Muscle of leg (tissue), 11 donors: ENCODE measurements around the gene PKHD1. TPM values are rescaled to one million over a fixed set of nuclear protein-coding genes. Genes with fewer than 3 reads are reported as not detected.

ENCODE experiments used
- DNase-seq: peaks from one replicate; pipeline ENCODE4 v3.0.0; 2013
- H3K27ac ChIP-seq: one replicate; pipeline ENCODE4 v1.5.1; 2013; ENCODE audit warnings: mild to moderate bottlenecking, low read length, control low read depth
- H3K27me3 ChIP-seq: one replicate; pipeline ENCODE4 v1.6.1; 2013; ENCODE audit warnings: low read length; ENCODE audit not compliant: control insufficient read depth, insufficient read depth
- H3K36me3 ChIP-seq: one replicate; pipeline ENCODE4 v1.6.1; 2013; ENCODE audit warnings: low read length; ENCODE audit not compliant: control insufficient read depth, insufficient read depth
- H3K4me1 ChIP-seq: one replicate; pipeline ENCODE4 v1.6.1; 2013; ENCODE audit warnings: low read length; ENCODE audit not compliant: control insufficient read depth, insufficient read depth
- H3K4me3 ChIP-seq: one replicate; pipeline ENCODE4 v1.5.1; 2013; ENCODE audit warnings: low read length, control low read depth
- H3K9me3 ChIP-seq: replicated peaks from 2 replicates; pipeline ENCODE4 v1.6.1; 2013; ENCODE audit warnings: low read depth, low read length; ENCODE audit not compliant: control insufficient read depth
- whole genome bisulfite sequencing: methylation state at CpG from one replicate; pipeline ENCODE4 v1.1.5; 2013; ENCODE audit warnings: missing lambda C conversion rate; ENCODE audit not compliant: insufficient coverage; 5-methylcytosine and 5-hydroxymethylcytosine counted together
- polyA plus RNA-seq, 8 donors: library from polyadenylated mRNA; unstranded; fragments of 120-200 nt; gene quantifications; one replicate each; pipeline versions ENCODE4 v1.2.1 to v1.2.3, GENCODE V29; 2013; ENCODE audit warnings: inconsistent platforms in 1 of 8, low replicate concordance in 1 of 8; ENCODE audit not compliant: insufficient read length in 8 of 8, insufficient read depth in 1 of 8
- total RNA-seq: library from RNA; stranded (reverse); fragments of 120-200 nt; gene quantifications from one replicate; pipeline ENCODE4 v1.2.4, GENCODE V29; 2013

The PKHD1 gene
- total and polyA plus RNA-seq, 9 donors = 2.5 to 11.1 (median 3.6) TPM

DNA sequence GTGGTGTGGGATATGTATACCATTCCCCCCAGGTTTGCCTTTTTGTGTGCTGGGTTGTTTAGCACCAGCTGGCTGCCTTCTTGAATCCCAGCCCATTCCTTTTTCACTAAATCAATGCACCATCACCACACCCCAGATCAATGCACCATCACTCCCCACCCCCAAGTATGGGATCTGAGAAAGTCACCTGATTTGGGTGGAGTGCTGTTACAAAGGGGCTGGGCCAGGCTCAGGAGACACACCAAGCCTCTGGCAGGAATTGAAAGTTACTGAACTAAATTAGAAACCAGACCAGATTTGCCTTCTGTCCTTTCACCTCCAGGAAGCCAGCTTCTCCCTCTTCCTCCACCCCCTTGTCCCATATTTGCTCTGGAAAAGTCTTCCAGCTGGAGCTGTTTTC, 19.6 kb upstream of the PKHD1 start:
- Histone ChIP-seq H3K27ac (peak overlapping the region; percentile 62), H3K9me3 (no peaks in the 10 kb centered on the region), H3K4me1 (peaks cover 40% of the 10 kb centered on the region), H3K4me3 (no peak overlapping the region), H3K36me3 (no peaks in the 10 kb centered on the region), H3K27me3 (no peaks in the 10 kb centered on the region)
- DNase-seq = no peak

- Histone ChIP-seq H3K36me3 (no peaks in the 10 kb centered on the region), H3K4me3 (no peak overlapping the region), H3K4me1 (peaks cover 50% of the 10 kb centered on the region), H3K27ac (peak overlapping the region; percentile 82), H3K9me3 (no peaks in the 10 kb centered on the region), H3K27me3 (no peaks in the 10 kb centered on the region)
- WGBS = no CpG with 5 or more reads among the region's 4 CpGs
- no peak for DNase-seq
Observed at GRCh38 chr6:52104979-52105378, 17.6 kb upstream of the PKHD1 start.

GRCh38 chr6:52103623-52104022, 16.2 kb upstream of the PKHD1 start:
- DNase-seq = peak; percentile 67
- H3K36me3 ChIP-seq = no peaks in the 10 kb centered on the region
- H3K9me3 ChIP-seq = no peaks in the 10 kb centered on the region
- 51% methylated on average over 2 of the region's 2 CpGs for WGBS
- peak overlapping the region; percentile 82 for H3K27ac ChIP-seq
- H3K27me3 ChIP-seq = no peaks in the 10 kb centered on the region
- peaks cover 48% of the 10 kb centered on the region for H3K4me1 ChIP-seq
- no peak overlapping the region for H3K4me3 ChIP-seq

DNA sequence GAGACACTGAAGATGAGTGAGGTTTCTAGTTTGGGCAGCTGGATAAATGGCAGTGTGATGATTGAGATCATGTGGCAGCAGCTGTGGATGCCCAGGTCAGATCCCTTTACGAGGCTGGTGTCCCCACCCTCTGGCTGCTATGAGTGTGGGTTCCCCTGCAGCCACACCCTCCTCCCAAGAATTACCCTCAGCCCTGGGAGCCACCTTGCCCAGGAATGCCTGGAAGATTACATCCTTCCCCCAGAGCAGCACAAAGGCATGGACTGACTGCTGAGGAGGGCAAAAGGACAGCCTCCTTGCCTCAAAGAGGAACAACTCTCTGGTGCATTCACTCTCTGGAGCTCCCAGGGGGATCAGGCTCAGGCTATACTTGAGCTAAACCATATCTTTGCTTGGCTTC, 15.0 kb upstream of the PKHD1 start:
- peak; percentile 73 for DNase-seq
- H3K4me3 ChIP-seq = no peak overlapping the region
- peaks cover 46% of the 10 kb centered on the region for H3K4me1 ChIP-seq
- H3K27me3 ChIP-seq = no peaks in the 10 kb centered on the region
- H3K36me3 ChIP-seq = no peaks in the 10 kb centered on the region
- H3K9me3 ChIP-seq = peaks cover under 1% of the 10 kb centered on the region
- WGBS = no CpG with 5 or more reads among the region's 1 CpG
- H3K27ac ChIP-seq = peak overlapping the region; percentile 82

DNA sequence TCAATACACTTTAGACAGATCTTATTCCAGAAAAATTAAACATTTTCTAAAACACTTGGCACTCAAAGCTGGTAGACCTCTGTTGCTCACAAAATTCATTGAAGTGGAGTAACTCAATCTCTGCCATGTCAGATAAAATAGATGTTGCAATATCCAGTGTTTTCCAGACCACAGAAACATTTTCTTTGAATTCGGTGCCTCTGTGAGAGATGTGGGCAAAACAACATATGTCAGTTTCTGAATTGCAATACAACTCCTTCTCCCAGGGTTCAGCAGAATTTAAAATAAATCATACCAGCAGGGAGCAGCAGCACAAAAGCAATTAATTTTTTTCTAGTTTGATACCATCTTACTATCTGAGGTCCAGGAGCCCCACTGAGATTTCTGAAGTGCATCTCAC, 11.3 kb upstream of the PKHD1 start:
- H3K4me3 ChIP-seq = no peak overlapping the region
- H3K27ac ChIP-seq = no peak overlapping the region
- peaks cover 24% of the 10 kb centered on the region for H3K4me1 ChIP-seq
- H3K36me3 ChIP-seq = no peaks in the 10 kb centered on the region
- WGBS = 60% methylated on average over 1 of the region's 1 CpG
- no peak for DNase-seq
- H3K27me3 ChIP-seq = no peaks in the 10 kb centered on the region
- peaks cover 3% of the 10 kb centered on the region for H3K9me3 ChIP-seq

GRCh38 chr6:52089758-52090348, 2.4 kb upstream of the PKHD1 start:
- H3K4me1 ChIP-seq = peaks cover 3% of the 10 kb centered on the region
- DNase-seq = peak; percentile 16
- H3K27ac ChIP-seq = no peak overlapping the region
- no CpG with 5 or more reads among the region's 2 CpGs for WGBS
- no peaks in the 10 kb centered on the region for H3K27me3 ChIP-seq
- H3K9me3 ChIP-seq = no peaks in the 10 kb centered on the region
- no peaks in the 10 kb centered on the region for H3K36me3 ChIP-seq
- no peak overlapping the region for H3K4me3 ChIP-seq

DNA sequence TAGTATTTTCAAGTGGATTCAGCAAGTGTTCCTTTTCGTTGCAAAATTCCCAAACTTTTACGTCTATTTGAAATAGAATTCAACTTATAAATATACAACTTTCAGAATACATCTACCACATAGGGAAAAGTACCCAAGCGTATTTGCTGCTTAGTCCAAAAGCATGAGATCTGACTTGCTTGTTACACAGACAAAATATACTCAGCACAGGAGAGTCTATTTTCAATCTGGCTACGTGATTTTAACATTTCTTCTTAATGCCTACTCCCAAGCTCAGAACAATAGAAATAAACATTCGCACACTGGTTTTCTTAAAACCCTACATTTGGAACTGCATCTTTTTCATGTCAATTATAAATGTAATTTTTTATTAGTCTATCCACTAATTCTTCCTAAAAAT, 672 bp downstream of the PKHD1 start:
- Histone ChIP-seq H3K9me3 (no peaks in the 10 kb centered on the region), H3K27me3 (no peaks in the 10 kb centered on the region), H3K27ac (no peak overlapping the region), H3K4me3 (no peak overlapping the region), H3K36me3 (no peaks in the 10 kb centered on the region), H3K4me1 (peaks cover 3% of the 10 kb centered on the region)
- 80% methylated on average over 1 of the region's 5 CpGs for WGBS
- no peak for DNase-seq

DNA sequence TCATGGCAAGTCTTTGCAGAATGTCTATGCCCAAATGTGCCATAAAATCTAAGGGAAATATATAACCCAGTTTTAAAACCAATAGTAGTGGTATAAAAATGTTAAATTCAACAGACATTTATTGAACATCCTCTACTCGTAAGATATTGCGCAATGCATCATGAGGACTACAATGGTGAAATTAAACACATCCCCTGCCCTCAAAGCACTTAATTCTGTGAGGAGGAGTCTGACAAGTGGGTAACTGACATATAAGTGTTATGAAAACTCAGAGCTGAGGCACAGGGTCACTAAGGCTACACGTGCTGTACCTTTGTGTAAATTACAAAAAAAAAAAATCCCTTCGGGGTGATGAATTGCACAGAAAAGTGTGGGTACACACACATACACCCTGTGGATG, 6.2 kb downstream of the PKHD1 start:
- no peaks in the 10 kb centered on the region for H3K27me3 ChIP-seq
- no peak overlapping the region for H3K4me3 ChIP-seq
- no peaks in the 10 kb centered on the region for H3K36me3 ChIP-seq
- peaks cover 2% of the 10 kb centered on the region for H3K4me1 ChIP-seq
- H3K27ac ChIP-seq = no peak overlapping the region
- H3K9me3 ChIP-seq = no peaks in the 10 kb centered on the region
- WGBS = no CpG with 5 or more reads among the region's 4 CpGs
- DNase-seq = no peak

- Histone ChIP-seq H3K4me1 (peaks cover 7% of the 10 kb centered on the region), H3K27me3 (no peaks in the 10 kb centered on the region), H3K4me3 (no peak overlapping the region), H3K36me3 (no peaks in the 10 kb centered on the region), H3K9me3 (no peaks in the 10 kb centered on the region), H3K27ac (no peak overlapping the region)
- no peak for DNase-seq
- WGBS = 45% methylated on average over 7 of the region's 8 CpGs
Observed at GRCh38 chr6:52077961-52078625, 9.3 kb downstream of the PKHD1 start.

GRCh38 chr6:52077180-52077884, 10.1 kb downstream of the PKHD1 start:
- peaks cover 7% of the 10 kb centered on the region for H3K4me1 ChIP-seq
- H3K36me3 ChIP-seq = no peaks in the 10 kb centered on the region
- no peak overlapping the region for H3K27ac ChIP-seq
- no peak for DNase-seq
- H3K27me3 ChIP-seq = no peaks in the 10 kb centered on the region
- no peak overlapping the region for H3K4me3 ChIP-seq
- no CpG with 5 or more reads among the region's 3 CpGs for WGBS
- no peaks in the 10 kb centered on the region for H3K9me3 ChIP-seq
